ENCODE data around the gene PDE2A. TPM values are rescaled to one million over a fixed set of nuclear protein-coding genes. Genes with fewer than 3 reads are reported as not detected.
A peak's percentile ranks its signal among the peaks of the same experiment; 100 is the strongest.

The PDE2A gene
- total RNA-seq, 1 experiment from 2014 or later = 0.24 TPM

- Histone ChIP-seq H3K27me3 (no peaks in the 10 kb centered on the region), H3K36me3 (no peaks in the 10 kb centered on the region), H3K9me3 (replicated peaks) (no peaks in the 10 kb centered on the region), H3K4me1 (no peaks in the 10 kb centered on the region), H3K27ac (no peak overlapping the region), H3K4me3 (no peak overlapping the region)
- no peak for DNase-seq
Measured at GRCh38 chr11:72710278-72710677, 36.1 kb upstream of the PDE2A start.

DNA sequence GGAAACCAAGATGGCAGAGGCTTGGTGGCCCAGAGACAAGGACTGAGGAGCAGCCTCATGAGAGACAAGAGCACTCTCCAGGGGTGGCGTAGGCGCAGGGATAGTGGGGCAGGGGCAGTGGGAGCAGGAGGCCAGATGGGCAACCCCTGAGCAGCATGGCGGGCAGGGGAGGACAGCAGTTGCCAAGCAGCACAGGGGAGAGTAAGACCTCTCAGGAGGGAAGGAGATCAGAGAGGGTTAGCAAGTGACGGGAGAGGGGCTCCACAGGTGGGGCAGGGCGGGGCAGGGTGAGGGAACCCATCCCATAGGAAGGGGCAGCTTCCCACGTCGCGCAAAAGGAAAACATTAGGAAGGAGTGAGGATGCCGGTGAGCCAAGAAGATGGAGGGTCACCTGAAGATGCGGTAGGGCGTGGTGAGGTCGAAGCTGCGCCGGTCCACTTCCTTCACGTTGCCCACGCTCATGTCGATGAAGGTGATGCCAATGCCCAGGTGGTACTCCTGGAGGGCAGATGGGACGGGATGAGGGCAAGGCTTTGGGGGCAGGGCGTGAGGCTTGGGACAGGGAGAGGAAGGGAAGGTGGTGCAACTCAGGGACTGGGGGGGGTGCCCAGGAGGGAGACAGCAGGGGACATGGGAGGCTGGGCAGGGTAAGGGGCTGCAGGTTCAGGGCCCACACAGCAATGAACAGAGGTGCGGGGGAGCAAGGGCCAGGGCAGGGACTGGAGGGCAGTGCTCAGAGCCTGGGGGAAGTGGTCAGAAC, 35.4 kb upstream of the PDE2A start:
- Histone ChIP-seq H3K36me3 (no peaks in the 10 kb centered on the region), H3K27me3 (no peaks in the 10 kb centered on the region), H3K27ac (no peak overlapping the region), H3K4me3 (no peak overlapping the region), H3K4me1 (peaks cover under 1% of the 10 kb centered on the region; the same call in 1 of the 2 replicates), H3K9me3 (replicated peaks) (no peaks in the 10 kb centered on the region)
- no peak for DNase-seq

GRCh38 chr11:72707032-72707431, 32.8 kb upstream of the PDE2A start:
- H3K27ac ChIP-seq = no peak overlapping the region
- no peak for DNase-seq
- H3K4me1 ChIP-seq = peaks cover 12% of the 10 kb centered on the region
- H3K36me3 ChIP-seq = no peaks in the 10 kb centered on the region
- no peaks in the 10 kb centered on the region for H3K27me3 ChIP-seq
- H3K4me3 ChIP-seq = no peak overlapping the region
- H3K9me3 ChIP-seq (replicated peaks) = no peaks in the 10 kb centered on the region

- Histone ChIP-seq H3K4me3 (no peak overlapping the region), H3K36me3 (no peaks in the 10 kb centered on the region), H3K27me3 (no peaks in the 10 kb centered on the region), H3K4me1 (peaks cover 12% of the 10 kb centered on the region), H3K9me3 (replicated peaks) (no peaks in the 10 kb centered on the region), H3K27ac (no peak overlapping the region)
- DNase-seq = no peak
Measured at GRCh38 chr11:72706579-72706978, 32.4 kb upstream of the PDE2A start.

DNA sequence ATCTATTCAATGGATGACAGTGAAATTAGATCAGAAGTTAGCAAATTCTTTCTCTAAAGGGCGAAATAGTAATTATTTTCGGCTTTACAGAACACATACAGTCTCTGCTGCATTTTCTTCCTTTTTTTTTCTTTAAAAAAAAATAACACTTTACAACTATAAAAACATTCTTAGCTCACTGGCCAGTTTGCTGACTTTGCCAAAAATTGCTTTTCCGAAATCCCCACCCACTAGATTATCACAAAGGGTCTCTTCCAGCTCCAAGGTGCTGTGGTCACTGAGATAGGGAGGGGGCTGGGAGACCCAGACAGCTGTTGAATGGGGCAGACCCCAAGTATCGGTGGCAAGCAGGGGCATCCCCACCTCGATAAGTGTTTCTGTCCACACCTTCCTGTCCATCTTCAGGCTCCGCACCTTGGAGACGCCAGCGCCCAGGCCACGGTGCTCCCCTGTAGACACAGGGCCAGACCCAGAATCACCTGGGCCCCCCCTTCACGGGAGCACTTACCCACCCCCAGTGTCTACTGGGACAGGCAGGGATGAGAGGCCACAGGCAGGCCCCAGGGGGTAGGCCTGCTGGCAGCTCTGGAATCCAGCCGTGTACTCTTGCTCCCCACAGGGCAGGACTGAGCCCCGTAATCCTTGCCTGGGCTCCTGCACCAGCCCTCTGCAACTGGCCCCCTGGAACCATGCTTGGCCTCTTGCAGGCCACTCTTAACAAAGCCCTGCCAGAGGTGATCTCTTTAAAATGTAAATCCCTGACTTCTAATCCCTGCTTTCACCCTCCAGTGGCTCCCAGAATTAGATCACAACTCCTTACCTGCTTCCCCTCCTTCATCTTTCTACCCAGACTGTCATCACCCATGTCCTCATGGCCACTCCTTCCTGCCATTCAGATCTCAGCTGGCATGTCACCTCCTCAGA, 31.5 kb upstream of the PDE2A start:
- no peaks in the 10 kb centered on the region for H3K27me3 ChIP-seq
- DNase-seq = no peak
- H3K4me1 ChIP-seq = peaks cover 12% of the 10 kb centered on the region
- H3K4me3 ChIP-seq = no peak overlapping the region
- H3K36me3 ChIP-seq = no peaks in the 10 kb centered on the region
- no peaks in the 10 kb centered on the region for H3K9me3 ChIP-seq (replicated peaks)
- H3K27ac ChIP-seq = no peak overlapping the region

DNA sequence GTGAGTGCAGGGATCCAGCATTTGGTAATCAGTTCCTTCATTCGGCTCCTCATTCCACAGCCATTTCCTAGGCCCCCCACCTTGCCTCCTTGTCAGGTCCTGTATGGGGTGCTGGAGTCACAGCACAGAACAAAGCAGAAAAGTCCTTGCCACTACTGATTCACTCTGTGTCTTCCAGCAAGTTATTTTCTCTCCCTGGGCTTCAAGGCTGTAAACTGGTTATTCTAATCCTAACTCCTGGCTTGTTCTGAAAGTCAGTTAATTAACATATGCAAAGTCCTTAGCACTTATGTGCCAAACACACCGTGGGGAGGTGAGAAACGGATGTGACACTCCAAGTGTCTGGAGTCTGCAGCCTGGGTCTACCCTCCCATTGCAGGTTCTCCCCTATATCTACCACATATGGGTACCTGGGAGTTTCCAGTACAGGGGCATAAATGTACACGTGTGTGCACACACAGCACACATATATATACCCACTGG, 30.6 kb upstream of the PDE2A start:
- Histone ChIP-seq H3K27me3 (no peaks in the 10 kb centered on the region), H3K4me3 (no peak overlapping the region), H3K9me3 (replicated peaks) (no peaks in the 10 kb centered on the region), H3K4me1 (peaks cover 12% of the 10 kb centered on the region), H3K27ac (no peak overlapping the region), H3K36me3 (no peaks in the 10 kb centered on the region)
- no peak for DNase-seq

DNA sequence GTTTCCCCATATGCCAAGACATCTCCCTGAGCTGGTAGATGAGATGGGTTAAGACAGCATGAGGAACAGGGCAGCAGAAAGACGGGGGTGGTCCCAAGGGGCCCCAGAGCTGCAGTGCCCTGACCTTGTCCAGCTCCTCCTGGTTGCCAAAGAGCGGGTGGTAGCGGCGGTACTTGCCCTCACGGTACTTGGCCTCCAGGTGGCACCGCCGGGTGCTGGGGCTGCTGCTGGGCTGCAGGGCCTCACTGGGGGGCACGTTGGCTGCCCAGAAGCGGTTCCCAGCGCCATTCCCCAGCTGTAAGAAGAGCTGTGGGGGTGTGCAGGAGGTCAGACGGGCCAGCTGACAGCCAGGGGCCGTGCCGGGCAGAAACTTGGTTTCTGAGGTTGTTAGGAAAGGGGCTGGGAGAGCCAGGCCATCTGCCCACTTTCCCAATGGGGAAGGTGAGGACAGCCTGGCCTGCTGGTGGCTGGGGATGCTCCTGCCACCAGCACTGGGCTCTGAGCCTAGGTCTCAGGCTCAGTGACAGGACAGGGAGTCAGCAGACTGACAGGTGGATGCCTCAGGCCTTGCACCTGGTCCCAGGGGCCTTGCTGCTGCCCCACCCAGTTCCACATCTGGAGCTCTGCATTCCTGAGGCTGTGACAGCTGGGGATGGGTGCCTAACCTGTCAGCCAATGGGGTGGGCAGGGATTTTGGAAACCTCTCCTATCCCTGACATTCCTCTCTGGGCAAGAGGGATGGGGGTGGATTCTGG, 30.0 kb upstream of the PDE2A start:
- Histone ChIP-seq H3K4me3 (no peak overlapping the region), H3K36me3 (no peaks in the 10 kb centered on the region), H3K27ac (no peak overlapping the region), H3K27me3 (no peaks in the 10 kb centered on the region), H3K4me1 (peaks cover 12% of the 10 kb centered on the region), H3K9me3 (replicated peaks) (no peaks in the 10 kb centered on the region)
- peak in 1 of 2 experiments; percentile 16 for DNase-seq

GRCh38 chr11:72703267-72704008, 29.2 kb upstream of the PDE2A start:
- DNase-seq = peak; percentile 37 to 38
- Histone ChIP-seq H3K27ac (no peak overlapping the region), H3K4me3 (no peak overlapping the region), H3K9me3 (replicated peaks) (no peaks in the 10 kb centered on the region), H3K36me3 (no peaks in the 10 kb centered on the region), H3K27me3 (no peaks in the 10 kb centered on the region), H3K4me1 (peaks cover 12% of the 10 kb centered on the region)

- no peak overlapping the region for H3K4me3 ChIP-seq
Measured at GRCh38 chr11:72702577-72703241, 28.5 kb upstream of the PDE2A start.

DNA sequence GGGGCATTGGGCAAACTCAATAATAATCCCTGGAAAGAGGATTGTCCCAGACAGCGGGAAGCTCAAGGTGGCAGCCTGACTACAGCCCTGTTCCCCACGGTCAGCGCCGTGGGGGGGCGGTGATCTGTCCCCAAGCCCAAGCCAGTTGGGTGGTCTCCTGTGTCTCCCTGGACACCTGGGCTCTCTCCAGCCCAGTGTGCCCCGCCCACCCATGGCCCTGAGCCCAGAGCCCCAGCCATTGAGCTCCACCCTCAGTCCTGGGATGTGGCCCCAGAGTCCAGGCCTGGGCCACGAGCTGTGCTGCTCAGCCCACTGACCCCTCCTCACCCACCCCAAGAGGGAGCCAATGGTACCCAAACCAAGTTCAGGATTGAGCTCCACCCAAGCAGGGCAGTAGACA, 27.9 kb upstream of the PDE2A start:
- Histone ChIP-seq H3K27ac (no peak overlapping the region), H3K27me3 (no peaks in the 10 kb centered on the region), H3K36me3 (no peaks in the 10 kb centered on the region), H3K4me1 (peaks cover 12% of the 10 kb centered on the region), H3K4me3 (no peak overlapping the region), H3K9me3 (replicated peaks) (no peaks in the 10 kb centered on the region)
- DNase-seq = no peak

More at GRCh38 chr11:72702577-72703241, 28.5 kb upstream of the PDE2A start:
- no peak overlapping the region for H3K27ac ChIP-seq
- no peaks in the 10 kb centered on the region for H3K36me3 ChIP-seq
- no peaks in the 10 kb centered on the region for H3K27me3 ChIP-seq
- DNase-seq = no peak
- no peaks in the 10 kb centered on the region for H3K9me3 ChIP-seq (replicated peaks)
- H3K4me1 ChIP-seq = peaks cover 12% of the 10 kb centered on the region

GRCh38 chr11:72701466-72701865, 27.2 kb upstream of the PDE2A start:
- no peaks in the 10 kb centered on the region for H3K27me3 ChIP-seq
- no peak overlapping the region for H3K4me3 ChIP-seq
- no peak overlapping the region for H3K27ac ChIP-seq
- no peaks in the 10 kb centered on the region for H3K9me3 ChIP-seq (replicated peaks)
- DNase-seq = no peak
- no peaks in the 10 kb centered on the region for H3K36me3 ChIP-seq
- peaks cover 12% of the 10 kb centered on the region for H3K4me1 ChIP-seq

- H3K4me3 ChIP-seq = no peak overlapping the region
- H3K4me1 ChIP-seq = peaks cover 12% of the 10 kb centered on the region
- H3K36me3 ChIP-seq = no peaks in the 10 kb centered on the region
- H3K27me3 ChIP-seq = no peaks in the 10 kb centered on the region
- DNase-seq = no peak
- no peak overlapping the region for H3K27ac ChIP-seq
- H3K9me3 ChIP-seq (replicated peaks) = no peaks in the 10 kb centered on the region
Measured at GRCh38 chr11:72700146-72700545, 25.9 kb upstream of the PDE2A start.

- 0 out of 2 replicates have a peak, but pooled peaks cover 3% of the 10 kb centered on the region for H3K36me3 ChIP-seq
- H3K4me3 ChIP-seq = no peak overlapping the region
- no peaks in the 10 kb centered on the region for H3K27me3 ChIP-seq
- no peaks in the 10 kb centered on the region for H3K4me1 ChIP-seq
- DNase-seq = no peak
- H3K27ac ChIP-seq = no peak overlapping the region
- H3K9me3 ChIP-seq (replicated peaks) = no peaks in the 10 kb centered on the region
Measured at GRCh38 chr11:72697814-72698213, 23.6 kb upstream of the PDE2A start.

All from SJCRH30 (cell line).